ENCODE measurements around the gene SGCD.

Gene SGCD

GRCh38 chr5:156361436-156362109 lies 34.6 kb downstream of the SGCD start:
- no peak for DNase-seq (ENCODE audit: low spot score)

- no peak for DNase-seq (ENCODE audit: low spot score)
These were observed 36.9 kb downstream of the SGCD start for GRCh38 chr5:156363861-156364260.

GRCh38 chr5:156366521-156366920 lies 39.6 kb downstream of the SGCD start:
- no peak for DNase-seq (ENCODE audit: low spot score)

- no peak for DNase-seq (ENCODE audit: low spot score)
These were observed 40.6 kb downstream of the SGCD start for GRCh38 chr5:156367597-156367996.

- no peak for DNase-seq (ENCODE audit: low spot score)
These were observed 49.0 kb downstream of the SGCD start for GRCh38 chr5:156375895-156376495.

GRCh38 chr5:156376751-156377150 lies 49.8 kb downstream of the SGCD start:
- DNase-seq (ENCODE audit: low spot score), result no peak

GRCh38 chr5:156378159-156378558 lies 51.2 kb downstream of the SGCD start:
- DNase-seq (ENCODE audit: low spot score), result no peak

GRCh38 chr5:156379206-156379605 lies 52.2 kb downstream of the SGCD start:
- no peak for DNase-seq (ENCODE audit: low spot score)

- DNase-seq (ENCODE audit: low spot score), result no peak
These were observed 53.9 kb downstream of the SGCD start for GRCh38 chr5:156380848-156381247.

- DNase-seq (ENCODE audit: low spot score), result no peak
These were observed 56.7 kb downstream of the SGCD start for GRCh38 chr5:156383510-156384265.

- no peak for DNase-seq (ENCODE audit: low spot score)
These were observed 58.5 kb downstream of the SGCD start for GRCh38 chr5:156385416-156385815.

GRCh38 chr5:156386976-156387375 lies 60.0 kb downstream of the SGCD start:
- DNase-seq (ENCODE audit: low spot score), result no peak

- no peak for DNase-seq (ENCODE audit: low spot score)
These were observed 60.4 kb downstream of the SGCD start for GRCh38 chr5:156387391-156387790.

- DNase-seq (ENCODE audit: low spot score), result no peak
These were observed 61.3 kb downstream of the SGCD start for GRCh38 chr5:156388233-156388632.

- no peak for DNase-seq (ENCODE audit: low spot score)
These were observed 64.2 kb downstream of the SGCD start for GRCh38 chr5:156391139-156391538.

- DNase-seq (ENCODE audit: low spot score), result no peak
These were observed 67.0 kb downstream of the SGCD start for GRCh38 chr5:156393980-156394379.

GRCh38 chr5:156394642-156395305 lies 67.8 kb downstream of the SGCD start:
- DNase-seq (ENCODE audit: low spot score), result no peak

- DNase-seq (ENCODE audit: low spot score), result no peak
These were observed 68.3 kb downstream of the SGCD start for GRCh38 chr5:156395306-156395675.

GRCh38 chr5:156396063-156396829 lies 69.3 kb downstream of the SGCD start:
- DNase-seq (ENCODE audit: low spot score), result no peak

- no peak for DNase-seq (ENCODE audit: low spot score)
These were observed 69.8 kb downstream of the SGCD start for GRCh38 chr5:156396830-156397081.

- DNase-seq (ENCODE audit: low spot score), result no peak
These were observed 72.4 kb downstream of the SGCD start for GRCh38 chr5:156399323-156399722.

GRCh38 chr5:156400231-156400986 lies 73.4 kb downstream of the SGCD start:
- no peak for DNase-seq (ENCODE audit: low spot score)

Data from LoVo (cell line).